GM18505 (cell line): ENCODE results near the gene DOCK1.

ENCODE experiments used
- ATAC-seq: cut with Tn5 transposase; IDR thresholded peaks from one replicate; pipeline ENCODE4 v1.9.1; 2021; ENCODE audit not compliant: unreplicated experiment
- POLR2A ChIP-seq: IDR thresholded peaks from 4 replicates; pipeline ENCODE4 v1.6.1; 2011; ENCODE audit warnings: borderline replicate concordance; ENCODE audit not compliant: insufficient read depth, insufficient read length; ENCODE audit errors: extremely low read depth

DOCK1 gene

DNA sequence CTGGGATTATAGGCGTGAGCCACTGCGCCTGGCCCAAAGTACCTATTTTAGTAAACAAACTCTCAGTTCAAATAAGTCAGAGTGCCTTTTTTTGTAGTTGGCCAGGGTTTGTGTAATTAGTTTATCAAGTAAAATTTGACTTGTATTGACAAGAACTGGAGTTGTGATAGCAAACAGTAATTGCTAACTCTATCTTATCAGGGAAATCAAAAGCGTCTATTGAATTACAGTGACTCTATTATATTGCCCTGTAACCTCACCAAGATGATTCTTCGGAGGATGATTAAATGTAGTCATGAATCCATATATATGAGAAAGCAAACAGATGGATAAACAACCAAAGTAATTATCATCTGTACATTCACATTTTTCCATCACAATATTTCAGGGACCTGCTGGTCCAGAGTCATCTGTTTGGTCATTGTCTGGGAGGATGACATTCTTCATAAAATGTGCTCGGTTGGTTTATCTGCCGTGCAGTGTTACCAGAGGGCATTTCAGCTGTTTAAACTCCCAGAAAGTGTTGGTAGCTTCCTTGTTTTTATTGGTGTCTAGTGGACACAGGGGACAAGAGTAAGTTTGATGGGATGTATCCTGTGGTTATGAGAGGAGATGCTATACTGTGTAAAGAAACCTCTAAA lies 35.6 kb downstream of the DOCK1 start:
- no peak for ATAC-seq
- no peak for TF ChIP-seq POLR2A

DNA sequence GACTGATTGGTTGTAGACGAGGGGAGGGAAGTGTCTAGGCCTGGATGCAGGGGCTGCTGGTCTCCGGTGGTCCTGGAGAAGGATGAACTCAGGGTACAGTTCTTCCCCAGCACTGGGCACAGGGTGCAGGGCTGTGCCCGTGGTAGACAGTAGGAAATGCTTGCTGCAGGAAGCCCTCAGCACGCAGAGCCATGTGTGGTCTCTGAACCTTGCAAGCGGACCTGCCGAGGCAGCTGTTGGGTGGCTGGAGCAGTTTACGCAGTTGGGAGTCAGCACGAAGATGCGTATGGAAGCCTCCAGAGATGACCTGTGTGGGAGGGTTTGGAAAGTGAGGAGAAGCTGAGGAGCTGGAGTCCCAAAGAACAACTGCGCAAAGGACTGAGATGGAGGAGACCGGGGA lies 39.0 kb downstream of the DOCK1 start:
- no peak for ATAC-seq
- no peak for TF ChIP-seq POLR2A

DNA sequence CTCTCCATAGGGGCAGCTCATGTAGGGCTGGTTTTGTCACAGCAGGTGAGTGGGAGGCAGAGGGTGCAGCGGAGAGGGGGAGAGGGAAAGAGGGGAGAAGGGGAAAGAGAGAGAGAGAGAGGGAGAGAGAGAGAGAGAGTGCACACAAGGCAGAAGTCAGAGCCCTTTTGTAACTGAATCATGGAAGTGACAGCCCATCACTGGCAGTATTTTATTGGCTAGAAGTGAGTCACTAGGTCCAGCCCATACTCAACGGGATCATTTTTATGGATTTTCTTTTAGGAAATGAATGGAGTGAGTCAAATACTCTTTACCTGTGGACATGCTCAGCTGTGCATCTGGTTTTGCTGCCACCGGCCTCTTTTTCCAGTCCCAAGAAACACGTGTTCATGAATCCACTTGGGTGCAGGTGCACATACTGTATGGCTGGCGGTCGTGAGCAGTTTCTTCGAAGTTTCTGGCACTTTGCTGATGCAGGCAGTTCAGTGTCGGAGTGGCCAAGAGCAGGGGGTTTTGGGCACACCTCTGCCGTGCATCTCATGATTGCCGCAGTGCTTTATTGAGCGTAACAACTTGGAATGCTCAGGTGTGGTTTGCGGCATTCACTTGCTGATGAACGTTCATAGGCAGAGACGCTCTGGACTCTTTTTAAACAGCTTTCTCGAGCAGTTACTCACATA lies 40.3 kb downstream of the DOCK1 start:
- no peak for TF ChIP-seq POLR2A
- ATAC-seq, result no peak

DNA sequence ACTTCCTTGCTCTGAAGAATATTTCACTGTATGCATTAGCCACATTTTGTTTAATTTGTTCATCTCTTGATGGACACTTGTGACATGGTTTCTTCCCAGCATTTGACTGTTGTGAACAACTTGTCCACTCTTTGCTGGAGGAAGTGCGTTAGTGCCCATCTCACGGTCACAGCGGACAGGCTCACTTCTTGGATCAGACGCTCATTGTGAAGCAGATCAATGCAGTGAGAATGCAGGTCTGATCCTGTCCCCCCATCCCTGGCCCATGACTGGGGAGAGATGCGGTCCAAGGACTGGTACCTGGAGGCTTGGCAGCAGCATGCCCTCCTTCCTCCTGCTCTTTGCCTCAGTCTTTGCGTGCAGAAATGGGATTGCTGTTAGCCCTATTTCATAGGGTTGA lies 41.5 kb downstream of the DOCK1 start:
- ATAC-seq, result no peak
- TF ChIP-seq POLR2A, result no peak

DNA sequence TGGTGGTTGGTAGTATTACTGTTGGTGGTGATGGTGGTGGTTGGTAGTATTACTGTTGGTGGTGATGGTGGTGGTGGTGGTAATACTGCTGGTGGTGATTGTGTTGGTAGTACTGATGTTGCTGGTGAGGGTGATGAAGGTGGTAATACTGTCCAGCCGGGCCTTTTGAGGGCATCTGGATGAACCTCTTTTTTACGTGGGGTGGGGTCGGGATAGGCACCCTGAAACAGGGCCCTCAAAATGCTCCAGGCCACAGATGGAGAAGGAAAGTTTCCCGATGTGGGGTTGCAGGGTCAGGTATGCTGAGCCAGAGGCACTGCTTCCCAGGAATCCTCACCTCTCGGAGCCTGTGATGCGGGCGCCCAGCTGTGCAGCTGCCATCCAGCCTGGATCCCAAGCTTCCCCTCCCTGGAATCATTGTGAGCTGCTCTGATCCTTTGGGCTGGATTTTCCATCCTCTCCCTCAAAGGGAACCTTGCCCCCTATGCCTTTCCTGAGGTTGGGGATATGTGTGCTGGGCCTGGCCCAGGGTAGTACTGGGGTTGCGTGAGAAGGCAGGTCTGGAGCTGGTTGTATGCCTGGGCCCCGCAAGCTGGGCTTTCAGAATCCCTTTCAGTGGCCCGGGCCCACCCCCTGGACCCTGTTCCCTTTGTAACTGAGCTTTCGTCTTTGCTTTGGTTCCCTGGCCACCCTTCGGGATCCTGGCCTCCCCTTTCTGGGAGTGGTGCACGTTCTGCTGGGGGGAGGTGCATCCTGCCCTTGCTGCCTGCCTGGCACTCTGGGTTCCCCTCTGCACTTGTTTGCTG lies 43.3 kb downstream of the DOCK1 start:
- TF ChIP-seq POLR2A, result no peak
- no peak for ATAC-seq

DNA sequence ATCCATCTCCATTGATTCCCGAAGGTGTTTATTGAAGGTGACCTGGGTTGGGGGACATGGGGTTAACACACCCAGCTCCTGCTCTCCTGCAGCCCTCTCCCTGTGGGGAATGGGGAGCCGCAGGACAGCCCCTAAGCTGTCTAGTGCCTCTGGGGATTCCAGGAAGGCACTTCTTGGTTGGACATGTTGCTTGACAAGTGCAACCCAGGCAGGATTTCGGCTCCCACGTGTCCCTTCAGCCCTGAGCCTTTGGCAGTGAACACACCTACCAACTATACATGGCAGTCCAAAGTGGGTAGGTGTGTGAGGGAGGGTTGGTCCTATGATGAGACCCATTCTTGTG lies 43.9 kb downstream of the DOCK1 start:
- TF ChIP-seq POLR2A, result no peak
- ATAC-seq, result no peak

DNA sequence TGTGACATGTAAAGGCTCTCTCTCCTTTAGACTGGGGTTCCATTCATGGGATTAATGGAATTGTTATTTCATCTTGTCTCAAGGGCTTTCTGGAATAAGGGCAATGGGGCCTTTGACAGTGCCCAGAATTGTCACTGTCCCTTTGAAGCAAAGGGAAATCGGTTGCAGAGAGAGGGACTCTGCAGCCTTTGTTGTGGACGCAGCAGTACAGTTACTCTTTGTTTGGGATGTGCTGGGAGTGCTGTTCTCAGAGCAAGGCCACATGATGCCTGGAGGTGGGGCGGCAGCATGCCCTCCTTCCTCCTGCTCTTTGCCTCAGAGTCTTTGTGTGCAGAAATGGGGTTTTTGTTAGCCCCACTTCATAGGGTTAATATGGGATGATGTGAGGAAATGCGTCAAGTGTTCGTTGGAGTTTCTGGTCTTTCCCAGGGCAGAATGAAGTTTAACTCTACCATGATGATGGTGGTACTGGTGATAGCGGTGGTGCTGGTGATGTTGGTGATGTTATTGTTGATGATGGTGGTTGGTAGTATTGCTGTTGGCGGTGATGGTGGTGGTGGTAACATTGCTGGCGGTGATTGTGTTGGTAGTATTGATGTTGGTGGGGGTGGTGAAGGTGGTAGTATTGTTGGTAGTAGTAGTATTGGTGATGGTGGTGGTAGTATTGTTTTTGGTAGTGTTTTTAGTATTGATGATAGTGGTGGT lies 45.3 kb downstream of the DOCK1 start:
- no peak for TF ChIP-seq POLR2A
- no peak for ATAC-seq

DNA sequence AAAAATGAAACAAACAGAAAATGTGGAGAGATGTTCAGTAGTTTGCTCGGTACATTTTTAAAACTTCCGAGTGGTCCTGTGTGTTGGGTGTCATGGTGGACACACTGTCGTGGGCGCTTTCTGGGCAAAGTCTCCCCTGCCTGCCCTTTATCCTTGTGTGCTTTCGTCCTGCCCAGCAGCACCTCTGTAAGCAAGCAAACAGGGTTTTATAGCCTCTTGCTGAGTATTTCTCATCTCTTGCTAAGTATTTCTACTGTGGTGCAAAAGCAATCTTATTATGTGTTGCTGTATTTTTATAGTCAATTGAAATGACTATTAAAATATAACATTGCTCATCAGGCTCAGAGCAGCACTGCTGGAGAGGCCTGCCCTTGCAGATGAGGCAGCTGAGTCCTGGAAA lies 48.7 kb downstream of the DOCK1 start:
- no peak for ATAC-seq
- TF ChIP-seq POLR2A, result no peak

DNA sequence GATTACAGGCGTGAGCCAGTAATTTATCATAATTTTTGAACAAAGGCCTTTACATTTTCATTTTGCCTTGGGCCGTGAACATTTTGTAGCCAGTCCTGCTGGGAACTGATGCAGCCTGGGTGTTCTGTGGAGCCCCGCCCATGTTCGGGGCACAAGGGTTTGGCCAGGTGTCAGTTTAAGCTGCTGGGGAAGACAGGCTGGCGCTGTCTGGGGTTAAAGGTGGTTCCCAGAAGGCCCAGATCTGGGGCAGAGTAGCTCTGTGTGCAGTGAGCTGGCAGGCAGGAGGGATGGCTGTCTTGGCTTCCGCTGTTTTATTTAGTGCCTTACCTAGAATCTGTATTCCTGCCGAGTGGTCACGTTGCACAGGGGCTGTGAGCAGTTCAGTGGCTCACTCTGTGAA lies 50.2 kb downstream of the DOCK1 start:
- TF ChIP-seq POLR2A, result no peak
- ATAC-seq, result no peak

DNA sequence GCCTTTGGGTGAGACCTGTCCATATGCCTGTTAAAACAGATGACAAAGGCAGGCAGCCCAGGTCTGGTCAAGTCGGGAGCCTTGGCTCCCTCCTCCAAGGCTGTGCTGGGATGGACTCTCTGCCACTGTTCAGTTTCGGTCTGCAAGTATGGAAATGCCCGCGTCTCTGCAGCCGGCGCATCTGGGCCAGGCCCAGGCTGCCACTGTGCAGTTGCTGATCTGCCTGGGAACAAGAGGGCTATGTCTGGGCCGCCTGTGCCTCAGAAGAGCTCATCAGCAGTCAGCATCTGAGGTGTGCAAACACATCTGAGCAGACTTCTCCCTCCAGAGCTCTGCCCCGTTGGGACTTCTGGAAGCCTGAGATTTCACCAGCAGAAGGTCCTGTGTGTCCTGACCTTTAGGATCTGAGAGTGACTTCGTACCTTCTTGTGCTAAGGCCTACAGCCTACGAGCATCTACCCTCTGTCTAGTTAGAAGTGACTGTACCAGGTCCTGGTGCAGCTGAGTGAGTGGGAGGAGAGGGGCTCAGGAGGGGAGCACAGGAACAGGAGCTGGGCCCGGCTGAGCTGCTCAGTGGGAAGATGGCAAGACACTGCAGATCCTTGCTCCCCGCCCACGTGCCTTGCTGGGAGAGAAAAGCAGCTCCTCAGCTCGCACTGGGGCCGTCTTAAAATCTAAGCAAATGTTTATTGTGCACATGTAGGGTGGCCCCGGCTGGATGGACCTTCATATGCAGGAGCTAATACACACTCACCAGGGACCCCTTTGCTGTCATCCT lies 50.9 kb downstream of the DOCK1 start:
- TF ChIP-seq POLR2A, result no peak
- no peak for ATAC-seq

DNA sequence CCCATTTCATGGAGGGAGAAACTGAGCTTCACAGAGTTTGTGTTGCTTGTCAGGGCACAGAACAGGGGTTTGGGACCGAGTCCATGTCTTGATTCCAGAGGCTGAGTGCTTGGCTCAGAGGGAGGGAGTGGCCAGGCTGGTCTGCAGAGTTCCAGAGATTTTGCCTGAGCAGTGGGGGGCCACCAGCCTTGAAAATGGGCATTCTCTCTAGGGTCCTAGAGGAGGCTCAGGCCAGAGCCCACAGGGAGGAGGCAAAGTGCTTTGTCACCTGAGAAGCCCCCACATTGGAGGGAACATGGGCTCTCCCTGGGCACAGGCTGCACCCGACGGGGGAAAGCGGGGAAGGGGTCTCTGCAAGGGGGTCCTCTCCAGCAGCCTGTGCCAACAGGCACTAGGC lies 51.5 kb downstream of the DOCK1 start:
- TF ChIP-seq POLR2A, result no peak
- no peak for ATAC-seq

DNA sequence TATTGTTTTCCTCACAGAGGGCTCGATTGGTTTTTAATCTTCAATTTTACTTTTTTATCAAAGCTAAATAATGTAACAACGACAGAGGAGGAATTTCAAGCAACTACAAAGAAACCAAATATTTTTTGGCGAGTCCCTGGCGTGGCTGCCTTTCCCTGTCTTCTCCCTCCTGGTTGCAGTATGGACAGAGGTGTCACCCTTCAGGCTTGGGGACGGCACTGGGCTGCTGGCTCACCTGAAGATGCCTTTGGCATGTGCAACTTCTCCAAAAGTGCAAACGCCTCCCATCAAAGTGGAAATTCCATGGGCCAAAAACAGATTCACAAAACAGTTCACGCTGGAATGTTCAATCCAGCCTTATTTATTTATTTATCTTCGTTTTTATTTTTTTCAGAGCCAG lies 51.9 kb downstream of the DOCK1 start:
- ATAC-seq, result no peak

DNA sequence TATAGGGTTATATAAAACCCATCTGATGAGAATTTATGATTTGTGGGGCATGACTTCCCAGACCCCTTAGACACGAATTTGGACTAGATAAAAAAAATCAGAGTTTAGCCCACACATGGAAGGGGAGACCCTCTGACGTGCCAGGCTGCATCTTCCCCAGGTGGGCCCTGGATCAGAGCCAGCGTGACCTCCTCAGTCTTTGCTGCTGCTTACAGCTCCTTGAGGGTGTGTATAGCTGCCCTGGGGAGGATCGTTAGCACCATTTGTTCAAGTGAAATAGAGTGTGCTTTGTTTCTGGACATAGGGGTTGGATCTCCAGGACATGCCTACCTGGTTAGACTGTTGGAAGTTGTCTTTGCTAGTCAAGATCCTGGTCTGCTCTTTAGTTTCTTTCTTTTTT lies 54.2 kb downstream of the DOCK1 start:
- ATAC-seq, result no peak
- no peak for TF ChIP-seq POLR2A

More for the DNA sequence above, 51.9 kb downstream of the DOCK1 start:
- no peak for TF ChIP-seq POLR2A
